Testis (tissue), 3 donors: Measurements from ENCODE around the gene SACS. TPM values are rescaled to one million over a fixed set of nuclear protein-coding genes. Genes with fewer than 3 reads are reported as not detected.

Experiments used
- DNase-seq: peaks from one replicate; pipeline ENCODE4 v3.0.0-alpha.2; 2019
- H3K27ac ChIP-seq, 2 donors: fragments of 200-600 bp; sonication (generic); one replicate each; pipeline ENCODE4 v1.5.1; 2019
- H3K27me3 ChIP-seq: fragments of 200-600 bp; sonication (generic); one replicate; pipeline ENCODE4 v1.5.1; 2019
- H3K36me3 ChIP-seq: fragments of 200-600 bp; sonication (generic); one replicate; pipeline ENCODE4 v1.5.1; 2017; ENCODE audit warnings: low read depth; ENCODE audit errors: missing control alignments
- H3K4me1 ChIP-seq: fragments of 200-600 bp; sonication (generic); one replicate; pipeline ENCODE4 v1.5.1; 2019
- H3K4me3 ChIP-seq, 2 donors: fragments of 200-600 bp; sonication (generic); one replicate each; pipeline ENCODE4 v1.5.1; 2017 to 2019
- H3K9me3 ChIP-seq: fragments of 200-600 bp; sonication (generic); one replicate; pipeline ENCODE4 v1.5.1; 2017
- CTCF ChIP-seq, 3 experiments: fragments of 450-650 bp in 2 of 3; fragments of 200-600 bp in 1 of 3; sonication (generic) in 1 of 3; IDR thresholded peaks; one replicate each; pipeline ENCODE4 v1.5.1; 2016 to 2019; ENCODE audit warnings: antibody characterized with exemption in 3 of 3, mild to moderate bottlenecking in 2 of 3, moderate library complexity in 1 of 3
- POLR2A ChIP-seq: fragments of 450-650 bp; IDR thresholded peaks from one replicate; pipeline ENCODE4 v1.6.1; 2017; ENCODE audit warnings: antibody characterized with exemption, mild to moderate bottlenecking, moderate library complexity
- WGBS, 2 donors: methylation state at CpG; one replicate each; pipeline ENCODE4 v1.1.5; 2018; 5-methylcytosine and 5-hydroxymethylcytosine counted together
- intact Hi-C: fragments of 100-400 bp; cut with DNase I; formaldehyde crosslinking; loops from one replicate; pipeline ENCODE4 v1.15.1; 2023; ENCODE audit warnings: low total_unique reads
- polyA plus RNA-seq: library from polyadenylated mRNA; stranded (reverse); fragments of 350-450 nt; fragmentation: Illumina TruSeq; extraction: RNeasy Lipid Tissue Mini Kit (QIAGEN cat#74804); gene quantifications from one replicate; pipeline ENCODE4 v1.2.3, GENCODE V29; 2014; ENCODE audit warnings: low read depth, low replicate concordance; ENCODE audit not compliant: insufficient read depth
- total RNA-seq, 2 donors: library from RNA; depleted of rRNA; stranded (reverse); fragments of >200 nt; gene quantifications; one replicate each; pipeline ENCODE4 v1.2.3, GENCODE V29; 2016

Gene SACS
- total and polyA plus RNA-seq, 3 donors from 2014 or later, result 8.0 to 48.3 (median 38.2) TPM

- Histone ChIP-seq H3K36me3 (no peaks in the 10 kb centered on the region), H3K27ac (no peak overlapping the region), H3K4me1 (peaks cover under 1% of the 10 kb centered on the region), H3K27me3 (no peaks in the 10 kb centered on the region), H3K4me3 (no peak overlapping the region), H3K9me3 (no peaks in the 10 kb centered on the region)
- WGBS, 2 donors, result 83 to 97% methylated on average over 1 of the region's 1 CpG
- intact Hi-C loops, result no loop called here
- no peak for DNase-seq
- TF ChIP-seq CTCF (IDR thresholded peaks at IDR 0.05) (no peak), POLR2A (no peak)
These were observed 73.6 kb downstream of the SACS start for GRCh38 chr13:23359882-23360281.

GRCh38 chr13:23357349-23357748, 76.2 kb downstream of the SACS start:
- H3K9me3 ChIP-seq, result no peaks in the 10 kb centered on the region
- H3K36me3 ChIP-seq, result no peaks in the 10 kb centered on the region
- H3K27me3 ChIP-seq, result no peaks in the 10 kb centered on the region
- H3K4me3 ChIP-seq, result no peak overlapping the region
- no peak for TF ChIP-seq POLR2A
- no peak for TF ChIP-seq CTCF (IDR thresholded peaks at IDR 0.05)
- H3K4me1 ChIP-seq, result peaks cover 5% of the 10 kb centered on the region
- intact Hi-C loops, result no loop called here
- H3K27ac ChIP-seq, result no peak overlapping the region
- no peak for DNase-seq
- 85 to 95% methylated on average over 1 of the region's 1 CpG for WGBS, 2 donors

- no peak for DNase-seq
- 87 to 95% methylated on average over 2 of the region's 2 CpGs for WGBS, 2 donors
These were observed 77.1 kb downstream of the SACS start for GRCh38 chr13:23356368-23356767.

GRCh38 chr13:23354520-23354919, 79.0 kb downstream of the SACS start:
- H3K4me3 ChIP-seq, result no peak overlapping the region
- no peak for DNase-seq
- no peaks in the 10 kb centered on the region for H3K9me3 ChIP-seq
- no peaks in the 10 kb centered on the region for H3K27me3 ChIP-seq
- no peak overlapping the region for H3K27ac ChIP-seq
- peaks cover 5% of the 10 kb centered on the region for H3K4me1 ChIP-seq
- intact Hi-C loops, result no loop called here
- no peaks in the 10 kb centered on the region for H3K36me3 ChIP-seq
- WGBS, 2 donors, result 92 to 94% methylated on average over 5 of the region's 5 CpGs
- no peak for TF ChIP-seq CTCF (IDR thresholded peaks at IDR 0.05)
- no peak for TF ChIP-seq POLR2A

More at GRCh38 chr13:23356368-23356767, 77.1 kb downstream of the SACS start:
- Histone ChIP-seq H3K4me1 (peaks cover 5% of the 10 kb centered on the region), H3K27me3 (no peaks in the 10 kb centered on the region), H3K27ac (no peak overlapping the region), H3K4me3 (no peak overlapping the region), H3K9me3 (no peaks in the 10 kb centered on the region), H3K36me3 (no peaks in the 10 kb centered on the region)
- intact Hi-C loops, result no loop called here
- TF ChIP-seq POLR2A, result no peak
- no peak for TF ChIP-seq CTCF (IDR thresholded peaks at IDR 0.05)

GRCh38 chr13:23352161-23352560, 81.3 kb downstream of the SACS start:
- no peaks in the 10 kb centered on the region for H3K36me3 ChIP-seq
- no peaks in the 10 kb centered on the region for H3K27me3 ChIP-seq
- H3K4me3 ChIP-seq, result no peak overlapping the region
- DNase-seq, result no peak
- H3K4me1 ChIP-seq, result peaks cover 12% of the 10 kb centered on the region
- WGBS, 2 donors, result 72 to 80% methylated on average over 4 of the region's 4 CpGs
- H3K27ac ChIP-seq, result no peak overlapping the region
- TF ChIP-seq POLR2A (no peak), CTCF (IDR thresholded peaks at IDR 0.05) (no peak)
- H3K9me3 ChIP-seq, result no peaks in the 10 kb centered on the region
- intact Hi-C loops, result no loop called here
